K562 (cell line): Measurements from ENCODE around the gene PATE4. TPM values are rescaled to one million over a fixed set of nuclear protein-coding genes. Genes with fewer than 3 reads are reported as not detected.

Experiments used
- BACH1 ChIP-seq: fragments of 200-800 bp; sonication (Bioruptor generic); IDR thresholded peaks from 2 replicates; pipeline ENCODE4 v1.6.1; 2016; ENCODE audit warnings: missing genetic modification characterization, missing compliant biosample characterization
- BMI1 ChIP-seq: fragments of 150-350 bp; IDR thresholded peaks from 2 replicates; pipeline ENCODE4 v1.6.1; 2014; ENCODE audit warnings: low read length
- CBFA2T3 ChIP-seq: fragments of 450-650 bp; IDR thresholded peaks from 2 replicates; pipeline ENCODE4 v1.6.1; 2017
- CHD1 ChIP-seq: fragments of 200-600 bp; sonication (generic); IDR thresholded peaks from one replicate; pipeline ENCODE4 v1.6.1; 2012; ENCODE audit warnings: mild to moderate bottlenecking, moderate library complexity, low read length, inconsistent platforms
- ELF1 ChIP-seq: fragments of 200-800 bp; sonication (Bioruptor generic); IDR thresholded peaks from 2 replicates; pipeline ENCODE4 v1.6.1; 2016; ENCODE audit warnings: missing genetic modification characterization, missing compliant biosample characterization
- ETV5 ChIP-seq: sonication (generic); formaldehyde crosslinking; IDR thresholded peaks from 2 replicates; pipeline ENCODE4 v1.4.0; 2020; ENCODE audit warnings: low read depth, mild to moderate bottlenecking, missing genetic modification reagents
- HNRNPH1 ChIP-seq: fragments of 200-400 bp; formaldehyde crosslinking; optimal IDR thresholded peaks from 2 replicates; pipeline ENCODE3; 2017; ENCODE audit warnings: low read depth, mild to moderate bottlenecking, low read length, moderate library complexity
- ILF3 ChIP-seq: fragments of 450-650 bp; IDR thresholded peaks from 2 replicates; pipeline ENCODE4 v1.6.1; 2018; ENCODE audit warnings: antibody characterized with exemption, mild to moderate bottlenecking, moderate library complexity, borderline replicate concordance
- JUNB ChIP-seq: fragments of 450-650 bp; formaldehyde crosslinking; conservative IDR thresholded peaks from 2 replicates; pipeline ENCODE4 v1.4.0; 2020; ENCODE audit warnings: mild to moderate bottlenecking
- RBM14 ChIP-seq: fragments of 200-400 bp; formaldehyde crosslinking; IDR thresholded peaks from 2 replicates; pipeline ENCODE4 v1.6.1; 2018; ENCODE audit warnings: low read depth, mild to moderate bottlenecking, low read length, moderate library complexity, borderline replicate concordance; ENCODE audit not compliant: insufficient read depth
- RHOXF2B ChIP-seq: fragments of 250-450 bp; sonication (Bioruptor Pico); conservative IDR thresholded peaks from 2 replicates; pipeline ENCODE4 v1.5.1; 2021
- SNRNP70 ChIP-seq: fragments of 200-400 bp; formaldehyde crosslinking; optimal IDR thresholded peaks from 2 replicates; pipeline ENCODE3; 2017; ENCODE audit warnings: low read depth, low read length
- SRSF1 ChIP-seq: fragments of 200-400 bp; formaldehyde crosslinking; IDR thresholded peaks from 2 replicates; pipeline ENCODE4 v1.6.1; 2017; ENCODE audit warnings: mild to moderate bottlenecking, low read depth, low read length, moderate library complexity
- TCF7L2 ChIP-seq: fragments of 150-350 bp; IDR thresholded peaks from 2 replicates; pipeline ENCODE4 v1.6.1; 2016; ENCODE audit warnings: low read depth, mild to moderate bottlenecking, low read length, moderate library complexity
- XRCC5 ChIP-seq: fragments of 200-400 bp; formaldehyde crosslinking; IDR thresholded peaks from 2 replicates; pipeline ENCODE4 v1.6.1; 2017; ENCODE audit warnings: low read depth, mild to moderate bottlenecking, low read length
- ZNF146 ChIP-seq: IDR thresholded peaks from one replicate; pipeline ENCODE4 v1.6.1; 2018; ENCODE audit warnings: missing compliant biosample characterization; ENCODE audit not compliant: unreplicated experiment
- ZNF174 ChIP-seq: fragments of 250-450 bp; sonication (Bioruptor Pico); IDR thresholded peaks from 2 replicates; pipeline ENCODE4 v1.4.0; 2020; ENCODE audit warnings: mild to moderate bottlenecking
- polyA plus RNA-seq, 8 experiments: library from polyadenylated mRNA; depleted of rRNA in 4 of 8; stranded (reverse) in 5 of 8; unstranded in 3 of 8; fragments of >200 nt; fragmentation: Nextera tagmentation in 2 of 8; fragmentation: Illumina TruSeq in 1 of 8; extraction: Ambion mirVana in 2 of 8; extraction: Trizol in 1 of 8; gene quantifications; 2 replicates each; pipeline versions ENCODE4 v1.2.1 to v1.2.3, GENCODE V29; 2011 to 2014; ENCODE audit warnings: inconsistent platforms in 1 of 8, missing spikeins in 1 of 8
- total RNA-seq, 7 experiments: library from RNA; depleted of rRNA in 6 of 7; stranded (reverse); fragments of >200 nt in 6 of 7; fragmentation: Illumina TruSeq in 2 of 7; extraction: Trizol in 2 of 7; gene quantifications; 2 replicates each; pipeline versions ENCODE4 v1.2.1 to v1.2.3, GENCODE V29; 2011 to 2021; ENCODE audit warnings: low replicate concordance in 1 of 7
- TF ChIP-seq, protein P1 (sequence below): fragments of 450-650 bp; conservative IDR thresholded peaks from 2 replicates; pipeline ENCODE4 v1.6.1; 2016; ENCODE audit warnings: missing genetic modification characterization, low read depth, mild to moderate bottlenecking, control low read depth, missing compliant biosample characterization
- TF ChIP-seq, protein P2 (sequence below): sonication (generic); formaldehyde crosslinking; IDR thresholded peaks from 2 replicates; pipeline ENCODE4 v1.8.1; 2023; ENCODE audit warnings: mild to moderate bottlenecking, missing genetic modification reagents
- TF ChIP-seq, protein P3 (sequence below): IDR thresholded peaks from 3 replicates; pipeline ENCODE4 v1.6.1; 2011; ENCODE audit warnings: borderline replicate concordance, mild to moderate bottlenecking, moderate library complexity; ENCODE audit not compliant: insufficient read length; ENCODE audit errors: extremely low read depth

Gene PATE4
- total and polyA plus RNA-seq, 9 of the 15 experiments (the other 6 are each of a cell fraction or from before 2014, with no cell fraction given) = not detected

DNA sequence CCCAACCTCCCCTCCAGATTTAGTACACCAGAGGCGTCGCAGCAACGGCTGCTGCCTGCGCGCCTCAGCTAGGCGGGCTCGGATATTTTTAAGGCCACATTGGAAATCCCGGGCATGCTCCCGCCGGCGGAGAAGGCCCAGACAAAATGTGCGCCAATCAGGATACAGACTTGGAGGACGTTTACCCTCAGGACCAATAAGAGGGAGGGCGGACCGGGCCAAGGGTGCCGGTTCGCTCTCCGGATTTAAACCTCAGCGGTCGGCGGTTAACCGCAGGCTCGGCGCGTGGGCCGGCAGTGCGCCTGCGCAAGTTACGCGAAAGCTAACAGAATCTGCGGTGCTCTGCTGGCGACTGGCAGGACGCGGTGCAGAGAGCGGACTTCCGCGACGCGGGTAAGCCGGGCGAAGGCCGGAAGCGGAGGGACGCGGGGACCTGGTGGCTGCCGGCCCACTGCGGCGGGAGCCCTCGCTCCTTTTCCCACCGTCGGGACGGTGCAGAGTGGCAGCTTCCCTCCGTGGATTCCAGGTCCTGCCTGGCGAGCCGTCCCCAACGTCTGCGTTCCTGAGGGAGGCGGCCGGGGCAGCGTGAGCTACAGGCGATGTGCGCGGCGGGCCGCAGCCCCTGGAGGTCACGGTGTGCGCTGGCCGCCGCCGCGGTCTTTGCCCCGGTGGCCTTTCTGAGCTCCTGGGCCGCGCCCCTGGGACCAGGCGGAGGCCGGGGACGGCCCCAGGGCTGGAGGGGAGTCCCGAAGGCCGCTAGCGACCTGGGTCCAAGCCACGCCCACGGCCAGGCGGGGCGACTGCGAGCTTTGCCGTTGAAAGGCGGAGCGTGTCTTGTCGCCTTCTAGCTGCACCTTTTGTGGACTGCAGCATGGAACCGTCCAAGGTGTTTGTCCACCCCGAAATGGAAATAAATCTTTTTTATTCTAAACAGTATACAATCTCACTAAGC is 54.5 kb downstream of the PATE4 start, which contains the start of gene HYLS1 (continued):
- TF ChIP-seq, protein P1, sequence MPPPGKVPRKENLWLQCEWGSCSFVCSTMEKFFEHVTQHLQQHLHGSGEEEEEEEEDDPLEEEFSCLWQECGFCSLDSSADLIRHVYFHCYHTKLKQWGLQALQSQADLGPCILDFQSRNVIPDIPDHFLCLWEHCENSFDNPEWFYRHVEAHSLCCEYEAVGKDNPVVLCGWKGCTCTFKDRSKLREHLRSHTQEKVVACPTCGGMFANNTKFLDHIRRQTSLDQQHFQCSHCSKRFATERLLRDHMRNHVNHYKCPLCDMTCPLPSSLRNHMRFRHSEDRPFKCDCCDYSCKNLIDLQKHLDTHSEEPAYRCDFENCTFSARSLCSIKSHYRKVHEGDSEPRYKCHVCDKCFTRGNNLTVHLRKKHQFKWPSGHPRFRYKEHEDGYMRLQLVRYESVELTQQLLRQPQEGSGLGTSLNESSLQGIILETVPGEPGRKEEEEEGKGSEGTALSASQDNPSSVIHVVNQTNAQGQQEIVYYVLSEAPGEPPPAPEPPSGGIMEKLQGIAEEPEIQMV (tag) = no peak
- TF ChIP-seq ETV5 (CRISPR knock-in tag) (no peak), SNRNP70 (no peak), CBFA2T3 (no peak), TCF7L2 (no peak), ILF3 (no peak), ZNF174 (no peak), RBM14 (0 out of 2 replicates have a peak, but pooled peaks have one; percentile 72), RHOXF2B (CRISPR knock-in tag) (no peak), ZNF146 (CRISPR knock-in tag) (no peak), HNRNPH1 (no peak), CHD1 (no peak), ELF1 (tag) (peak; percentile 79), SRSF1 (no peak), XRCC5 (no peak), BMI1 (no peak), BACH1 (tag) (no peak), JUNB (CRISPR knock-in tag) (no peak)
- TF ChIP-seq, protein P2, sequence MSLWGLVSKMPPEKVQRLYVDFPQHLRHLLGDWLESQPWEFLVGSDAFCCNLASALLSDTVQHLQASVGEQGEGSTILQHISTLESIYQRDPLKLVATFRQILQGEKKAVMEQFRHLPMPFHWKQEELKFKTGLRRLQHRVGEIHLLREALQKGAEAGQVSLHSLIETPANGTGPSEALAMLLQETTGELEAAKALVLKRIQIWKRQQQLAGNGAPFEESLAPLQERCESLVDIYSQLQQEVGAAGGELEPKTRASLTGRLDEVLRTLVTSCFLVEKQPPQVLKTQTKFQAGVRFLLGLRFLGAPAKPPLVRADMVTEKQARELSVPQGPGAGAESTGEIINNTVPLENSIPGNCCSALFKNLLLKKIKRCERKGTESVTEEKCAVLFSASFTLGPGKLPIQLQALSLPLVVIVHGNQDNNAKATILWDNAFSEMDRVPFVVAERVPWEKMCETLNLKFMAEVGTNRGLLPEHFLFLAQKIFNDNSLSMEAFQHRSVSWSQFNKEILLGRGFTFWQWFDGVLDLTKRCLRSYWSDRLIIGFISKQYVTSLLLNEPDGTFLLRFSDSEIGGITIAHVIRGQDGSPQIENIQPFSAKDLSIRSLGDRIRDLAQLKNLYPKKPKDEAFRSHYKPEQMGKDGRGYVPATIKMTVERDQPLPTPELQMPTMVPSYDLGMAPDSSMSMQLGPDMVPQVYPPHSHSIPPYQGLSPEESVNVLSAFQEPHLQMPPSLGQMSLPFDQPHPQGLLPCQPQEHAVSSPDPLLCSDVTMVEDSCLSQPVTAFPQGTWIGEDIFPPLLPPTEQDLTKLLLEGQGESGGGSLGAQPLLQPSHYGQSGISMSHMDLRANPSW (CRISPR knock-in tag) = no peak
- TF ChIP-seq, protein P3, sequence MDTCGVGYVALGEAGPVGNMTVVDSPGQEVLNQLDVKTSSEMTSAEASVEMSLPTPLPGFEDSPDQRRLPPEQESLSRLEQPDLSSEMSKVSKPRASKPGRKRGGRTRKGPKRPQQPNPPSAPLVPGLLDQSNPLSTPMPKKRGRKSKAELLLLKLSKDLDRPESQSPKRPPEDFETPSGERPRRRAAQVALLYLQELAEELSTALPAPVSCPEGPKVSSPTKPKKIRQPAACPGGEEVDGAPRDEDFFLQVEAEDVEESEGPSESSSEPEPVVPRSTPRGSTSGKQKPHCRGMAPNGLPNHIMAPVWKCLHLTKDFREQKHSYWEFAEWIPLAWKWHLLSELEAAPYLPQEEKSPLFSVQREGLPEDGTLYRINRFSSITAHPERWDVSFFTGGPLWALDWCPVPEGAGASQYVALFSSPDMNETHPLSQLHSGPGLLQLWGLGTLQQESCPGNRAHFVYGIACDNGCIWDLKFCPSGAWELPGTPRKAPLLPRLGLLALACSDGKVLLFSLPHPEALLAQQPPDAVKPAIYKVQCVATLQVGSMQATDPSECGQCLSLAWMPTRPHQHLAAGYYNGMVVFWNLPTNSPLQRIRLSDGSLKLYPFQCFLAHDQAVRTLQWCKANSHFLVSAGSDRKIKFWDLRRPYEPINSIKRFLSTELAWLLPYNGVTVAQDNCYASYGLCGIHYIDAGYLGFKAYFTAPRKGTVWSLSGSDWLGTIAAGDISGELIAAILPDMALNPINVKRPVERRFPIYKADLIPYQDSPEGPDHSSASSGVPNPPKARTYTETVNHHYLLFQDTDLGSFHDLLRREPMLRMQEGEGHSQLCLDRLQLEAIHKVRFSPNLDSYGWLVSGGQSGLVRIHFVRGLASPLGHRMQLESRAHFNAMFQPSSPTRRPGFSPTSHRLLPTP = no peak
